SH-SY5Y (cell line): ENCODE data around the gene BCL2A1.

ENCODE experiments used
- GATA2 ChIP-seq: IDR thresholded peaks from 2 replicates; pipeline ENCODE4 v1.6.1; 2011; ENCODE audit warnings: mild to moderate bottlenecking, low read depth, low read length
- GATA3 ChIP-seq: IDR thresholded peaks from 2 replicates; pipeline ENCODE4 v1.6.1; 2011; ENCODE audit warnings: low read depth, mild to moderate bottlenecking, low read length, moderate library complexity

- TF ChIP-seq GATA2 (no peak), GATA3 (no peak)
These were observed 14.5 kb downstream of the BCL2A1 start for GRCh38 chr15:79956354-79956939.
